T follicular helper cell (primary cell): Measurements from ENCODE around the gene NLRP1.

Experiments
- DNase-seq: peaks from one replicate; pipeline ENCODE4 v3.0.0-alpha.2; 2020; ENCODE audit warnings: low read depth

NLRP1 gene

DNA sequence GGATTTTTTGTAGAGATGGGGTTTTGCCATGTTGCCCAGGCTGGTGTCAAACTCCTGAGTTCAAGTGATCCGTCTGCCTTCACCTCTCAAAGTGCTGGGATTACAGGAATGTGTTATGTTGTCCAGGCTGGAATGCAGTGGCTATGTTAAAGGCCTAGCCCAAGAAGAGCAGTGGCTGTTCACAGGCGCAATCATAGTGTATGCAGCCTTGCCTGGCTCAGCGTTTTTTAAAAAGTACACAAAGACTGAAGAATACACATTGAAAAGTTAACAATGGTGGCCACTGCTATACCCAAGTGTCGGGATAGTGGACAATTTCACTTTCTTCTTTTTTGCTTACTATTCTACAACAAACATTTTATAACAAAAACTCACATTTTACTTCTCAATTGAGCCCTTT is 105.3 kb downstream of the NLRP1 start:
- no peak for DNase-seq

DNA sequence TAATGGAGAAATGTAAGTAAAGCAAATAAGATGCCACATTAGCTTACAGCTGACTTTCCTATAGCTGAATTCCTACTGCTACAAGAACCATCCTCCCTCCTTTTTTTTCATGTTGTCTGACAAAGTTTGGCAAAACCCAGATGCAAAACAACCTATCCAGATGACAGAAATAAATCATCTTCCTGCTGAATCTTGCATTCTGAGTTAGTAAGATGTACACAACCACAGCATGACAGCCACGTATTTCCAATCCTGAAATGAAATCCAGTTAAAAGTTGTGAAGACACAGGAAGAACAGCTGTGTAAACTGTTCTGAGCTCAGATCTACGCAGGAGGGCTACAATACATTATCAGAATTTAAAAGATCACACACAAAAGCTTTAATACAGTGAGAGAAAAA is 110.4 kb downstream of the NLRP1 start:
- no peak for DNase-seq

DNA sequence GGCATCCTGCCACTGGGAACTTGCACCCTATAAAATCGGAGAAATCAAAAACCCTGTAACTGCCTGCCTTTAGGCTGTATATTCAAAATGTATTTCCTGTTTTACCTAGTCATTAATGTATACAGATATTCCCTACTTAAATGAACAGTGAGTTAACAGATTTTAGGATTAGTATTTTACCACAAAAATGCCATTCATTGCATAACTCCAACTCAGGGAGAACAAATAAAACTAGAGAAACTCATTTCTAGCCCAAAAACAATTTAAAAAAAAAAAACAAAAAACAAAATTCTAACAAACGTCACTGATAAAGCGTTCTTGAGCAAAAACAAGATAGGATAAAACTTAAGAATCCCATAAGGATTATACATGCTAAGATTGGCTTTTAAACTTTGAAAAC is 111.8 kb downstream of the NLRP1 start:
- no peak for DNase-seq

DNA sequence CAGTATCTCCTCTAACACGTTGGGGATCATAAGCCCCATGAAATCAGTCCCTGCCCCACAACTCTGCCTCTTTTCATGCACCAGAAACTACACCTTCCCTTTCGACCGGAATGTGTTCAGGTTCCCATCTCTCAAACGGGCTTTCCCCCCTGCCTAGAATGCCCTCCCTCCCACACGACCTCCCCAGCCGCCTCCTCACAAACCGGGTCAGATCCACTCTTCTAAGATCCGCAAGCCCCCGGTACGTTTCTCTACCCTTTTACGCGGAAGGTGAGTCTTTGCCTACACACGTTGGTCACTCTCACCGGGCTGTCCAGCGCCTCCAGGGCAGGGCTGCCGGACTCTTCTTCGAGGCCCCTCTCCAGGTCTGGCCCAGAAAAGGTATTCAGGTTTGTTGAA is 116.2 kb downstream of the NLRP1 start:
- DNase-seq: no peak

DNA sequence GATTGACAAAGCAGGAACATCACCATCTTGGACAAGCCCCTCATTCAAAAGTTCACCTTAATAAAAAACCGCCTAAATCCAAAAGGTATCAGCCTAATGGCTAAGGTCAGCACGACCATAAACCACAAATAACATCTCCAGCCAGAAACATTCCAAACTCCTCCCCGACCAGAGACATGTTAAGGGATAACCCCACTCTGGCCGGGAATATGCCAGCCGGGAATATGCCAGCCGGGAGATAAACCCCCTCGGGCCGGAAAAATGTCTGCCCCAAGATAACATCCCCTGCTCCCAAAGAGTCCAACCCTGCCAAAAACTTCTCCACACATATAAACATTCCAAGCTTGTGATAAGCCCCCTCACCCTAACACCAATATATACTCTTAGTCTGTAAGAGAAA is 116.9 kb downstream of the NLRP1 start:
- DNase-seq: no peak

DNA sequence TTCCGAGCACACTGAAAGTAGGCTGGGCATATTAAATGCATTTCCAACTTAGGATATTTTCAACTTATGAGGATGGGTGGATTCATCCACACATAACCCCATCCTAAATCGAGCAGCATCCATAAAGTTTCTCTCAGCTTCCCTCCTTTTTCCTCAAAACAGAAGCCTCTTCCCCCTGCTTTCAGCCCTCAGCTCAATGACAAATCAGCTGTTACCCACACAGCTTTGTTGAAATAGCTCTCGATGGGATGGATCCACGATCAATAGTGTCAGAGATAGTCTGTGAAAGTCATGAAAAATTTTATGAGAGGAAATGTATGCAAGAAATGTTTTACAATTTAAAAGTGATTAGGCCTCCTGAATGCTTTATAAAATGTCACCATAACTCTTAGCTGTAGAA is 118.0 kb downstream of the NLRP1 start:
- DNase-seq: no peak

DNA sequence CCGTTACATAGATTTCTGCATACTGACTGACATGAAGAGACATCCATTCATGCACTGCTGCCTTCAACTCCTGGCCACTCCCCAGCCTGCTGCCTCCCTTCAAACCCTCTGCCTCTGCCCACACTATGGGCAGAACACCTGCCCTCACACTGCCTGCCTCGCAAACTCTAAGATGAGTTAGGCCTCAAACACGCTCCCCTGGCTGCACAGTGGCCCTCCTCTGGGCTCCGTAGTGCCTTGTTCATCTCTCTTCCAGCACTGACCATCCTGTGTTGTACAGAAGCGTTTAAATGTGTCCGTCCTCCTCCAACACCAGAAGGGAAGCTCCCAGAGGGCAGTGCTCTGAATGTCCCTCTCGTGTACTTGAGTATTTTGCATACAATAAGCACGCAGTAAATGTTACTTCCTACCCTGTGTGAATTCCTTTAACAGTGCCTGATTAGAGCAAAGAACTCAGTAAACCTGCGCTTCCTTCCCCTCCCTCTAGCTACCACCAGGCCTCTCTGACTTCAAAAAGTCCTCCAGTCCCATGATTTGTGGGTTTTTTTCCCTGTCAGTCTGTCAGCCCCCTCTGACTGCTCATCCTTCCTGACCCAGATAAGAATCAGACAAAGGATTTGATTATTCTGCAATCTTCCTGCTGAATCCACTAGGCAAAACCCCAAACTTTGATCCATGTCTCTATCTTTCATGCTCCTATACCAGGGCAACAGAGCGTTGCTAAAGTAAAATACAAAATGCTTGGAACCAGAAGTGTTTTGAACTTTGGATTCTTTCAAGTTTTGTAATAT is 119.4 kb downstream of the NLRP1 start:
- no peak for DNase-seq
